Ramos (cell line): ENCODE measurements around the gene UFD1.
"Not testable (repeated sequence)": the region's sequence is repeated elsewhere in the genome, so short reads cannot be mapped to it uniquely, and the experiment has no call there.

Source experiments
- in situ Hi-C: fragments of 300-500 bp; cut with MboI; formaldehyde crosslinking; loops from one replicate; pipeline ENCODE4 v1.14.3; 2022; ENCODE audit warnings: low sequenced_read_pairs; ENCODE audit not compliant: unreplicated experiment

The UFD1 gene

GRCh38 chr22:19455033-19455432 lies 24.0 kb downstream of the UFD1 start:
- in situ Hi-C loops: no loop called here

- in situ Hi-C loops: no loop called here
Observed at GRCh38 chr22:19454156-19454555, 24.8 kb downstream of the UFD1 start.

- in situ Hi-C loops: no loop called here
Observed at GRCh38 chr22:19453718-19454117, 25.3 kb downstream of the UFD1 start.

- in situ Hi-C loops: no loop called here
Observed at GRCh38 chr22:19451570-19451969, 27.4 kb downstream of the UFD1 start.

- in situ Hi-C loops: no loop called here
Observed at GRCh38 chr22:19450363-19451175, 28.4 kb downstream of the UFD1 start.

- in situ Hi-C loops: no loop called here
Observed at GRCh38 chr22:19449422-19449767, 29.6 kb downstream of the UFD1 start.

- in situ Hi-C loops: no loop called here
Observed at GRCh38 chr22:19448739-19449421, 30.1 kb downstream of the UFD1 start.

- in situ Hi-C loops: no loop called here
Observed at GRCh38 chr22:19448076-19448607, 30.9 kb downstream of the UFD1 start.

GRCh38 chr22:19447330-19448075 lies 31.5 kb downstream of the UFD1 start, which contains the start of gene C22orf39:
C22orf39 (minus strand) TSS chr22:19447711; CDS start chr22:19447688, 23 bp downstream.
- in situ Hi-C loops: no loop called here

- in situ Hi-C loops: no loop called here
Observed at GRCh38 chr22:19446603-19447329, 32.2 kb downstream of the UFD1 start.

GRCh38 chr22:19445279-19445982 lies 33.6 kb downstream of the UFD1 start:
- in situ Hi-C loops: not testable (repeated sequence)

GRCh38 chr22:19443544-19444211 lies 35.3 kb downstream of the UFD1 start:
- in situ Hi-C loops: no loop called here

GRCh38 chr22:19442166-19442565 lies 36.8 kb downstream of the UFD1 start:
- in situ Hi-C loops: no loop called here

GRCh38 chr22:19440411-19441195 lies 38.4 kb downstream of the UFD1 start:
- in situ Hi-C loops: no loop called here

GRCh38 chr22:19438298-19438697 lies 40.7 kb downstream of the UFD1 start:
- in situ Hi-C loops: no loop called here

GRCh38 chr22:19436444-19437161 lies 42.4 kb downstream of the UFD1 start:
- in situ Hi-C loops: not testable (repeated sequence)

- in situ Hi-C loops: no loop called here
Observed at GRCh38 chr22:19434829-19435580, 44.0 kb downstream of the UFD1 start.
